ENCODE measurements around the gene RGL1. TPM values are rescaled to one million over a fixed set of nuclear protein-coding genes. Genes with fewer than 3 reads are reported as not detected.
A peak's percentile ranks its signal among the peaks of the same experiment; 100 is the strongest.

RGL1 gene
- total and polyA plus RNA-seq, 2 experiments from 2014 or later = 22.8 to 24.1 TPM

DNA sequence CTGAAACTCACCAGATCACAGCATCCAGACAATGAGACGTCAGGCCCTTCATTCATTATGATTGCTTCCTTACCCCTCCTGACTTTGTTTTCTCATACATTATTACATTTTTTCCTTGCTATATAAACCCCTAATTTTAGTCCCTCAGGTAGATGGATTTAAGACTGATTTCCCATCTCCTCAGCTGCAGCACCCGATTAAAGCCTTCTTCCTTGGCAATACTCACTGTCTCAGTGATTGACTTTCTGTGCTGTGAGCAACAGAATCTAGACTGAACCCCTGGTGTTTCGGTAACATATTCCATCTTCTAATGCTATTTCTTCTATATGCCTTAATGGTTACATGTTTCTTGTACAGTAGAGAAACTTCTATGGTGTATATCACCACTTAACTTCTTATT, 30.0 kb upstream of the RGL1 start:
- Histone ChIP-seq H3K9me3 (ENCODE audit: low read depth) (peaks cover 7% of the 10 kb centered on the region), H3K36me3 (no peaks in the 10 kb centered on the region), H3K27ac (no peak overlapping the region), H3K4me1 (ENCODE audit: low read depth) (no peaks in the 10 kb centered on the region), H3K4me3 (no peak overlapping the region), H3K27me3 (no peaks in the 10 kb centered on the region)
- no peak for DNase-seq (ENCODE audit: low read depth in 1 of 2, low spot score in 1 of 2)
- TF ChIP-seq, protein P1, sequence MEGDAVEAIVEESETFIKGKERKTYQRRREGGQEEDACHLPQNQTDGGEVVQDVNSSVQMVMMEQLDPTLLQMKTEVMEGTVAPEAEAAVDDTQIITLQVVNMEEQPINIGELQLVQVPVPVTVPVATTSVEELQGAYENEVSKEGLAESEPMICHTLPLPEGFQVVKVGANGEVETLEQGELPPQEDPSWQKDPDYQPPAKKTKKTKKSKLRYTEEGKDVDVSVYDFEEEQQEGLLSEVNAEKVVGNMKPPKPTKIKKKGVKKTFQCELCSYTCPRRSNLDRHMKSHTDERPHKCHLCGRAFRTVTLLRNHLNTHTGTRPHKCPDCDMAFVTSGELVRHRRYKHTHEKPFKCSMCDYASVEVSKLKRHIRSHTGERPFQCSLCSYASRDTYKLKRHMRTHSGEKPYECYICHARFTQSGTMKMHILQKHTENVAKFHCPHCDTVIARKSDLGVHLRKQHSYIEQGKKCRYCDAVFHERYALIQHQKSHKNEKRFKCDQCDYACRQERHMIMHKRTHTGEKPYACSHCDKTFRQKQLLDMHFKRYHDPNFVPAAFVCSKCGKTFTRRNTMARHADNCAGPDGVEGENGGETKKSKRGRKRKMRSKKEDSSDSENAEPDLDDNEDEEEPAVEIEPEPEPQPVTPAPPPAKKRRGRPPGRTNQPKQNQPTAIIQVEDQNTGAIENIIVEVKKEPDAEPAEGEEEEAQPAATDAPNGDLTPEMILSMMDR (IDR thresholded peaks at IDR 0.05; ENCODE audit: low read depth, low read length) = no peak

DNA sequence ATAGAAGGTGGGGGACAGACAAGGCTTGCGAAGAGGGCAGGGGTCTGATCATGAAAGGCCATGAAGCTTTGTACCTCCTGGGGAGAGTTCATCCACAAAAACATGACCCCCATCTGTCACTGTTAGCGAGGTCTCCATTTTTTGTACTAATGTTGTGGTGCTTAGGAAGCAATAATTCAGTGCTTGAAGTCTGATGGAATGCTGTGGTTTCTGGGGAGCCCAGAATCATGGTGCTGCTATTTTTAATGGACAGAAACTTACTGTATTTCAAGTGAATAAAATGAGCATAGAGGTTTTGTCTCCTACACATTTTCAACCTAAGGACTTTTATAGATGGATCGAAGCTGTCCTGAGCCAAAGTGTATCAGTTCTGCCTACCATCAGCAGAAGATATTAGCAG, 28.2 kb upstream of the RGL1 start:
- no peak overlapping the region for H3K4me3 ChIP-seq
- no peaks in the 10 kb centered on the region for H3K36me3 ChIP-seq
- no peaks in the 10 kb centered on the region for H3K27me3 ChIP-seq
- peaks cover 7% of the 10 kb centered on the region for H3K9me3 ChIP-seq (ENCODE audit: low read depth)
- no peak overlapping the region for H3K27ac ChIP-seq
- TF ChIP-seq, protein P1 (IDR thresholded peaks at IDR 0.05; ENCODE audit: low read depth, low read length) = no peak
- peak in 1 of 2 donors; percentile 22 for DNase-seq (ENCODE audit: low read depth in 1 of 2, low spot score in 1 of 2)
- no peaks in the 10 kb centered on the region for H3K4me1 ChIP-seq (ENCODE audit: low read depth)

GRCh38 chr1:183777328-183777727, 27.6 kb upstream of the RGL1 start:
- H3K4me1 ChIP-seq (ENCODE audit: low read depth) = no peaks in the 10 kb centered on the region
- peak in 1 of 2 donors; percentile 15 for DNase-seq (ENCODE audit: low read depth in 1 of 2, low spot score in 1 of 2)
- TF ChIP-seq, protein P1 (IDR thresholded peaks at IDR 0.05; ENCODE audit: low read depth, low read length) = no peak
- H3K27ac ChIP-seq = no peak overlapping the region
- no peaks in the 10 kb centered on the region for H3K36me3 ChIP-seq
- H3K4me3 ChIP-seq = no peak overlapping the region
- no peaks in the 10 kb centered on the region for H3K27me3 ChIP-seq
- peaks cover 7% of the 10 kb centered on the region for H3K9me3 ChIP-seq (ENCODE audit: low read depth)

DNA sequence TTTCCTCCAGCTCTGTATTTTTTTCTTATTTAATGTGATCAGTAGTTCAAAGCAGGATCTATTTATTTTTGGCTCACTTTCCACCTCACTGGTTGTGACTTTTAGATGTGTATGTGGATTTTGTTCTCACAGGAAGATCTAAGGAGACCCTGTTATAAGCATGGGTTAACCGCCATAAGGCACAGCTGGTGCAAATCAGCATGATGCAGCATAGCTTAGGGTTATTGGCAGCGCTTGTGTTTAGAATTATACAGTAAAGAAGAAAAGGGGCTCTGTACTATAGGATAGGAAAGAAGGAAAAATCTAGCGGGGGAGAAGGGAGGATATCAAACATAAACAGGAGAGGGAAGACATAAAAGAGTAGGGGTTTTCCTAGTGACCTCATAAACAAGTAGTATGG, 26.9 kb upstream of the RGL1 start:
- H3K27ac ChIP-seq = no peak overlapping the region
- no peaks in the 10 kb centered on the region for H3K36me3 ChIP-seq
- TF ChIP-seq, protein P1 (IDR thresholded peaks at IDR 0.05; ENCODE audit: low read depth, low read length) = no peak
- peaks cover 7% of the 10 kb centered on the region for H3K9me3 ChIP-seq (ENCODE audit: low read depth)
- no peaks in the 10 kb centered on the region for H3K4me1 ChIP-seq (ENCODE audit: low read depth)
- H3K27me3 ChIP-seq = no peaks in the 10 kb centered on the region
- DNase-seq (ENCODE audit: low read depth in 1 of 2, low spot score in 1 of 2) = no peak
- H3K4me3 ChIP-seq = no peak overlapping the region

DNA sequence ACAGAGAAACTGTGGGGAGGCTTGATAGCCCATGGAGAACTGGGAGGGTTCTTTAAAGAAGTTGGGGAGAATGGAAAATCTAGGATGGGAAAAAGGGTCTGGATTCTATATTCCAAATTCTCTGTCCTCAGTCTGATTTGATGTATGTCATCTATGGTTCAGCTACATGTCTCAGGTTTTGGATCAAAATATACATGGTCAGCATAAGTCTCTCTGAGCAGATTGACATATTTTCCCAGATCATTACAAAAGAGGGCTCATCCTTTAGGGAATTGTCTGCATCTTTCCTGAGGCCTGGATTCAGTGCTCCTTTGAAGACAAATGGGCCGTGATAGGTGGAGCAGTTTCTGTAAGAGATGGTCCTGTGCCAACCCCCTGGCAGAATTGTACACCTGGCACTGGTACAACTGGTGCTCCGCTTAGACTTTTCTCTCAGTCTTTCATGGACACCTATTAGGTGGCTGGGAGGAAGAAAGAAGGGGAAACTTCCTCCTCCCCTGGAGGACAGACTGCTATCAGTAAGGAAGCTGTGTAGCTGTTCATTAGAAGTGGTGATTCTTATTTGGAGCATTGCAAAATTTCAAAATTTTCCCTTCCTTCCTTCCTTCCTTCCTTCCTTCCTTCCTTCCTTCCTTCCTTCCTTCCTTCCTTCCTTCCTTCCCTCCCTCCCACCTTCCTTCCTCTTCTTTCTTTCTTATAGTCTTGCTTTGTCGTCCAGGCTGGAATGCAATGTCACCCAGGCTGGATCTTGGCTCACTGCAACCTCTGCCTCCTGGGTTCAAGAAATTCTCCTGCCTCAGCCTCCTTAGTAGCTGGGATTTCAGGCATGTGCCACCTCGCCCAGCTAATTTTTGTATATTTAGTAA, 26.1 kb upstream of the RGL1 start:
- H3K9me3 ChIP-seq (ENCODE audit: low read depth) = peaks cover 7% of the 10 kb centered on the region
- no peak for DNase-seq (ENCODE audit: low read depth in 1 of 2, low spot score in 1 of 2)
- no peak overlapping the region for H3K4me3 ChIP-seq
- TF ChIP-seq, protein P1 (IDR thresholded peaks at IDR 0.05; ENCODE audit: low read depth, low read length) = no peak
- no peaks in the 10 kb centered on the region for H3K27me3 ChIP-seq
- H3K36me3 ChIP-seq = no peaks in the 10 kb centered on the region
- H3K4me1 ChIP-seq (ENCODE audit: low read depth) = no peaks in the 10 kb centered on the region
- H3K27ac ChIP-seq = no peak overlapping the region
